K562 (cell line): ENCODE measurements around the gene PGLYRP4. TPM values are rescaled to one million over a fixed set of nuclear protein-coding genes. Genes with fewer than 3 reads are reported as not detected.
A peak's percentile ranks its signal among the peaks of the same experiment; 100 is the strongest.

Experiments
- ATAC-seq: fragments of 200-7000 bp; cut with Tn5 transposase; 3 replicates; pipeline ENCODE4 v1.9.1; 2020; ENCODE audit warnings: moderate library complexity
- BruUV-seq: library from RNA; stranded (reverse); fragments of 400-500 nt; replicated peaks from 2 replicates; lab custom pipeline; 2021; lab: Mats Ljungman, UMichigan
- CTCF ChIA-PET: fragments of 300-600 bp; formaldehyde crosslinking; extraction: SDS; loops from one replicate; lab custom pipeline; 2021; ENCODE audit warnings: low intra/inter-chr PET ratio; lab: Yijun Ruan, JAX
- POLR2A ChIA-PET: fragments of 300-600, 350-650 bp; sonication (Branson Sonifier 250); formaldehyde crosslinking; extraction: SDS; loops from one replicate; lab custom pipeline; 2021; ENCODE audit warnings: antibody characterized with exemption, inconsistent platforms; lab: Yijun Ruan, JAX
- DNase-seq, 4 experiments: peaks; one replicate each; pipeline versions ENCODE4 v3.0.0 to v3.0.0-alpha.2; 2011 to 2018; ENCODE audit warnings: low spot score in 3 of 4, mixed read lengths in 3 of 4; ENCODE audit errors: extremely low read depth in 1 of 4
- FAIRE-seq: peaks from 2 replicates; lab custom pipeline; 2011; peaks lifted over from hg19 to GRCh38; lab: Jason Lieb, UNC
- H2AFZ ChIP-seq: 2 replicates; pipeline ENCODE4 v1.6.0; 2011; ENCODE audit warnings: low read depth, low read length, control low read depth, inconsistent platforms
- H3K27ac ChIP-seq: fragments of 200-600 bp; 3 replicates; pipeline ENCODE4 v1.8.0; 2011; ENCODE audit warnings: low read depth, mild to moderate bottlenecking, control low read depth, inconsistent platforms, low read length, moderate library complexity, mixed read lengths; ENCODE audit errors: extremely low read depth
- H3K27me3 ChIP-seq, 2 experiments: fragments of 300-600 bp in 1 of 2; 2 replicates in 1 of 2; 3 replicates in 1 of 2; pipeline versions ENCODE4 v1.6.0 to v1.8.0; 2011; ENCODE audit warnings: inconsistent platforms in 2 of 2, low read length in 2 of 2, mild to moderate bottlenecking in 1 of 2, mixed read lengths in 1 of 2, moderate library complexity in 1 of 2; ENCODE audit not compliant: control insufficient read depth in 2 of 2, insufficient read depth in 2 of 2
- H3K36me3 ChIP-seq: fragments of 300-600 bp; 3 replicates; pipeline ENCODE4 v1.8.0; 2011; ENCODE audit warnings: mild to moderate bottlenecking, low read length, inconsistent platforms; ENCODE audit not compliant: control insufficient read depth, insufficient read depth
- H3K4me1 ChIP-seq, 2 experiments: fragments of 200-600 bp in 1 of 2; replicated peaks in 1 of 2; 2 replicates in 1 of 2; 3 replicates in 1 of 2; pipeline versions ENCODE4 v1.5.1 to v1.8.0; 2011; ENCODE audit warnings: inconsistent platforms in 2 of 2, low read length in 2 of 2, mild to moderate bottlenecking in 1 of 2, mixed read lengths in 1 of 2, moderate library complexity in 1 of 2; ENCODE audit not compliant: control insufficient read depth in 2 of 2, insufficient read depth in 2 of 2
- H3K4me2 ChIP-seq: 2 replicates; pipeline ENCODE4 v1.6.1; 2011; ENCODE audit warnings: low read length, control low read depth, inconsistent platforms, mixed read lengths; ENCODE audit not compliant: insufficient read depth
- H3K4me3 ChIP-seq: fragments of 200-600 bp; sonication (generic), shearing (Covaris generic); 2 replicates; pipeline ENCODE4 v1.5.1; 2016; ENCODE audit warnings: control low read depth, inconsistent platforms
- H3K79me2 ChIP-seq: fragments of 200-600 bp; 3 replicates; pipeline ENCODE4 v1.8.0; 2011; ENCODE audit warnings: low read length, inconsistent platforms; ENCODE audit not compliant: control insufficient read depth, insufficient read depth
- H3K9ac ChIP-seq, 2 experiments: 2 replicates each; pipeline versions ENCODE4 v1.6.0 to v1.6.1; 2011; ENCODE audit warnings: low read depth in 2 of 2, low read length in 2 of 2, control low read depth in 1 of 2, inconsistent platforms in 1 of 2, mild to moderate bottlenecking in 1 of 2, mixed read lengths in 1 of 2; ENCODE audit not compliant: insufficient read depth in 1 of 2
- H3K9me1 ChIP-seq: one replicate; pipeline ENCODE4 v1.6.0; 2011; ENCODE audit warnings: inconsistent platforms, mild to moderate bottlenecking, low read length, moderate library complexity; ENCODE audit not compliant: control insufficient read depth, insufficient read depth
- H3K9me3 ChIP-seq: replicated peaks from 2 replicates; pipeline ENCODE4 v1.5.1; 2011; ENCODE audit warnings: low read depth, low read length, inconsistent platforms; ENCODE audit not compliant: control insufficient read depth, insufficient read depth
- H4K20me1 ChIP-seq: replicated peaks from 2 replicates; pipeline ENCODE4 v1.6.1; 2011; ENCODE audit warnings: low read length, inconsistent platforms, mixed read lengths; ENCODE audit not compliant: control insufficient read depth, insufficient read depth
- BRCA1 ChIP-seq, 2 experiments: fragments of 450-650 bp in 1 of 2; sonication (generic) in 1 of 2; formaldehyde crosslinking in 1 of 2; IDR thresholded peaks; 2 replicates each; pipeline versions ENCODE4 v1.5.0 to v1.6.1; 2017 to 2020; ENCODE audit warnings: mild to moderate bottlenecking in 1 of 2, missing genetic modification reagents in 1 of 2
- EGR1 ChIP-seq: fragments of 450-650 bp; conservative IDR thresholded peaks from 2 replicates; pipeline ENCODE4 v1.6.1; 2017; ENCODE audit warnings: mild to moderate bottlenecking
- FOXP1 ChIP-seq: sonication (generic); formaldehyde crosslinking; IDR thresholded peaks from 2 replicates; pipeline ENCODE4 v1.8.0; 2022; ENCODE audit warnings: mild to moderate bottlenecking, missing genetic modification reagents
- KLF16 ChIP-seq: IDR thresholded peaks from 2 replicates; pipeline ENCODE4 v1.6.1; 2016; ENCODE audit warnings: antibody characterized with exemption
- RAD21 ChIP-seq, 2 experiments: fragments of 250-450 bp in 1 of 2; fragments of 450-650 bp in 1 of 2; sonication (Bioruptor Pico) in 1 of 2; formaldehyde crosslinking in 1 of 2; IDR thresholded peaks in 1 of 2; conservative IDR thresholded peaks in 1 of 2; 2 replicates each; pipeline versions ENCODE4 v1.4.0 to v1.8.0; 2020 to 2022; ENCODE audit warnings: mild to moderate bottlenecking in 2 of 2, moderate library complexity in 1 of 2
- RB1 ChIP-seq: fragments of 450-650 bp; IDR thresholded peaks from 2 replicates; pipeline ENCODE4 v1.6.1; 2017; ENCODE audit warnings: low read depth, mild to moderate bottlenecking
- SMC3 ChIP-seq: conservative IDR thresholded peaks from 2 replicates; pipeline ENCODE4 v1.6.1; 2011; ENCODE audit warnings: low read depth, low read length, improper control_type of control experiment; ENCODE audit not compliant: insufficient read depth
- TAF7 ChIP-seq: fragments of 450-650 bp; IDR thresholded peaks from 2 replicates; pipeline ENCODE4 v1.6.1; 2016; ENCODE audit warnings: missing genetic modification characterization, missing compliant biosample characterization
- ZNF311 ChIP-seq: fragments of 250-450 bp; sonication (Bioruptor Pico); IDR thresholded peaks from 2 replicates; pipeline ENCODE4 v1.4.0; 2020; ENCODE audit warnings: mild to moderate bottlenecking, moderate library complexity
- WGBS: fragments of 100-300 bp; shearing (Covaris generic); methylation state at CpG from one replicate; pipeline ENCODE4 v1.1.6; 2016; ENCODE audit warnings: low coverage, mixed read lengths; ENCODE audit not compliant: insufficient coverage; ENCODE audit errors: missing lambda C conversion rate; 5-methylcytosine and 5-hydroxymethylcytosine counted together
- in situ Hi-C: fragments of 300-500 bp; cut with MboI; formaldehyde crosslinking; loops from 4 replicates; pipeline ENCODE4 v1.15.0; 2018; ENCODE audit warnings: inconsistent platforms, mixed read lengths
- intact Hi-C: fragments of 100-400 bp; cut with micrococcal nuclease; formaldehyde crosslinking; loops from 2 replicates; pipeline ENCODE4 v1.14.2; 2022
- polyA plus RNA-seq, 8 experiments: library from polyadenylated mRNA; depleted of rRNA in 4 of 8; stranded (reverse) in 5 of 8; unstranded in 3 of 8; fragments of >200 nt; fragmentation: Nextera tagmentation in 2 of 8; fragmentation: Illumina TruSeq in 1 of 8; extraction: Ambion mirVana in 2 of 8; extraction: Trizol in 1 of 8; gene quantifications; 2 replicates each; pipeline versions ENCODE4 v1.2.1 to v1.2.3, GENCODE V29; 2011 to 2014; ENCODE audit warnings: inconsistent platforms in 1 of 8, missing spikeins in 1 of 8
- total RNA-seq, 7 experiments: library from RNA; depleted of rRNA in 6 of 7; stranded (reverse); fragments of >200 nt in 6 of 7; fragmentation: Illumina TruSeq in 2 of 7; extraction: Trizol in 2 of 7; gene quantifications; 2 replicates each; pipeline versions ENCODE4 v1.2.1 to v1.2.3, GENCODE V29; 2011 to 2021; ENCODE audit warnings: low replicate concordance in 1 of 7
- TF ChIP-seq, protein P1 (sequence below), 3 experiments: IDR thresholded peaks in 2 of 3; conservative IDR thresholded peaks in 1 of 3; 2 replicates each; pipeline ENCODE4 v1.5.1; 2011 to 2012; ENCODE audit warnings: low read length in 3 of 3, mild to moderate bottlenecking in 3 of 3, control low read depth in 2 of 3, improper control_type of control experiment in 1 of 3, inconsistent platforms in 1 of 3, low read depth in 1 of 3, mixed read lengths in 1 of 3, moderate library complexity in 1 of 3; ENCODE audit not compliant: insufficient read depth in 2 of 3
- TF ChIP-seq, protein P2 (sequence below): fragments of 450-650 bp; IDR thresholded peaks from 2 replicates; pipeline ENCODE4 v1.6.1; 2018; ENCODE audit not compliant: partially characterized antibody

PGLYRP4 gene
- total and polyA plus RNA-seq, 9 of the 15 experiments (the other 6 are each of a cell fraction or from before 2014, with no cell fraction given), result 0.06 to 0.13 (median 0.11) TPM; not detected in 6

DNA sequence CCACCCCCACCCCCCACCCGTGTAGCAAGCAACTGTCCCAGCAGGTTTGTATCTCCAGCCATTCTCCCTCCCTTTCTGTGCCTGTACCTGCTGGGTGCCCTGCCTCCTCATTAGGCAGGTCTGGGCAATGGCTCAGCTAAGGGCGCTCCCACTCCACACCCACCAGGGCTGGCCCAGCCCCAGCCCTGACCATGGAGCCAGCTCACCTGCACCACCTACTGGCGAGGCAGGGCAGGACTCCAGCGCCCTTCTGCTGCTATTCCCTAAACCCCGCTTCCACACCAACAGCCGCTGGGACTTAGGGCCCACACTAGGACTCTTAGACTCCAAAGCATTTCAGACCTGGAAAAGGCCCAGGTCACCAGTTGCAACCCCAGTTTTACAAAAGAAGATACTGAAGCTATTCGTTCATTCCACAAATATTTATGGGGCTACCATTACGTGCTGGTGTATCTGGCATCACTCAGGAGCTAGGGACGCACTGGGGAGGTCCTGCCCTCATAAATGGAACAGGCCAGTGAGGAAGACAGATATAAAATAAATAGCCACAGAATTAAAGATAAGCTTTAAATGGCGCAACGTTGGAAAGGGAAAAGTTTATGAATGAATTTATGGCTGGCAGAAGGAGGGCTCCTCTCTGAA, 59.9 kb downstream of the PGLYRP4 start:
- no peaks in the 10 kb centered on the region for H3K36me3 ChIP-seq
- H3K4me2 ChIP-seq, result no peak overlapping the region
- peaks cover 0 to 12% of the 10 kb centered on the region in 2 experiments; a peak in 2 of 5 replicates for H3K4me1 ChIP-seq
- no peaks in the 10 kb centered on the region for H3K79me2 ChIP-seq
- H3K27me3 ChIP-seq, result peaks cover 3 to 27% of the 10 kb centered on the region in 2 experiments; a peak in 4 of 5 replicates
- BruUV-seq, result no TSS peak
- ChIA-PET POLR2A (interaction anchor here (0.5 to 0.9 kb wide), 6 partner anchors 9 to 903 kb away, joined by 3 to 4 read pairs (median 3); partner anchors contain the start of gene TPM3), CTCF (interaction anchor here (0.5 kb wide), 1 partner anchor 27 kb away, joined by 6 read pairs; no protein-coding TSS in a partner anchor)
- H3K9me1 ChIP-seq, result no peaks in the 10 kb centered on the region
- H3K9me3 ChIP-seq, result no peaks in the 10 kb centered on the region
- DNase-seq (peak; percentile 65 to 85 (median 81)), FAIRE-seq (peak; percentile 85), ATAC-seq (peak; percentile 100)
- H3K27ac ChIP-seq, result no peak overlapping the region
- no peak overlapping the region for H3K4me3 ChIP-seq
- intact Hi-C loops, result no loop called here
- no peak overlapping the region for H2AFZ ChIP-seq
- in situ Hi-C loops, result no loop called here
- H3K9ac ChIP-seq, result no peak overlapping the region
- WGBS, result 6% methylated on average over 11 of the region's 11 CpGs
- H4K20me1 ChIP-seq, result no peaks in the 10 kb centered on the region
- TF ChIP-seq TAF7, result no peak
- no peak for TF ChIP-seq BRCA1 (IDR thresholded peaks at IDR 0.05)
- no peak for TF ChIP-seq BRCA1 (CRISPR knock-in tag; IDR thresholded peaks at IDR 0.05)
- TF ChIP-seq, protein P1, sequence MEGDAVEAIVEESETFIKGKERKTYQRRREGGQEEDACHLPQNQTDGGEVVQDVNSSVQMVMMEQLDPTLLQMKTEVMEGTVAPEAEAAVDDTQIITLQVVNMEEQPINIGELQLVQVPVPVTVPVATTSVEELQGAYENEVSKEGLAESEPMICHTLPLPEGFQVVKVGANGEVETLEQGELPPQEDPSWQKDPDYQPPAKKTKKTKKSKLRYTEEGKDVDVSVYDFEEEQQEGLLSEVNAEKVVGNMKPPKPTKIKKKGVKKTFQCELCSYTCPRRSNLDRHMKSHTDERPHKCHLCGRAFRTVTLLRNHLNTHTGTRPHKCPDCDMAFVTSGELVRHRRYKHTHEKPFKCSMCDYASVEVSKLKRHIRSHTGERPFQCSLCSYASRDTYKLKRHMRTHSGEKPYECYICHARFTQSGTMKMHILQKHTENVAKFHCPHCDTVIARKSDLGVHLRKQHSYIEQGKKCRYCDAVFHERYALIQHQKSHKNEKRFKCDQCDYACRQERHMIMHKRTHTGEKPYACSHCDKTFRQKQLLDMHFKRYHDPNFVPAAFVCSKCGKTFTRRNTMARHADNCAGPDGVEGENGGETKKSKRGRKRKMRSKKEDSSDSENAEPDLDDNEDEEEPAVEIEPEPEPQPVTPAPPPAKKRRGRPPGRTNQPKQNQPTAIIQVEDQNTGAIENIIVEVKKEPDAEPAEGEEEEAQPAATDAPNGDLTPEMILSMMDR (IDR thresholded peaks at IDR 0.05 in 2 of 3, conservative IDR thresholded peaks at IDR 0.05 in 1 of 3; ENCODE audit: insufficient read depth in 2 of 3, low read depth in 1 of 3, low read length in 3 of 3), result peak; percentile 74 to 91 (median 81)
- peak; percentile 35; the same call in 1 of the 2 replicates for TF ChIP-seq RB1
- no peak for TF ChIP-seq ZNF311 (CRISPR knock-in tag)
- TF ChIP-seq, protein P2, sequence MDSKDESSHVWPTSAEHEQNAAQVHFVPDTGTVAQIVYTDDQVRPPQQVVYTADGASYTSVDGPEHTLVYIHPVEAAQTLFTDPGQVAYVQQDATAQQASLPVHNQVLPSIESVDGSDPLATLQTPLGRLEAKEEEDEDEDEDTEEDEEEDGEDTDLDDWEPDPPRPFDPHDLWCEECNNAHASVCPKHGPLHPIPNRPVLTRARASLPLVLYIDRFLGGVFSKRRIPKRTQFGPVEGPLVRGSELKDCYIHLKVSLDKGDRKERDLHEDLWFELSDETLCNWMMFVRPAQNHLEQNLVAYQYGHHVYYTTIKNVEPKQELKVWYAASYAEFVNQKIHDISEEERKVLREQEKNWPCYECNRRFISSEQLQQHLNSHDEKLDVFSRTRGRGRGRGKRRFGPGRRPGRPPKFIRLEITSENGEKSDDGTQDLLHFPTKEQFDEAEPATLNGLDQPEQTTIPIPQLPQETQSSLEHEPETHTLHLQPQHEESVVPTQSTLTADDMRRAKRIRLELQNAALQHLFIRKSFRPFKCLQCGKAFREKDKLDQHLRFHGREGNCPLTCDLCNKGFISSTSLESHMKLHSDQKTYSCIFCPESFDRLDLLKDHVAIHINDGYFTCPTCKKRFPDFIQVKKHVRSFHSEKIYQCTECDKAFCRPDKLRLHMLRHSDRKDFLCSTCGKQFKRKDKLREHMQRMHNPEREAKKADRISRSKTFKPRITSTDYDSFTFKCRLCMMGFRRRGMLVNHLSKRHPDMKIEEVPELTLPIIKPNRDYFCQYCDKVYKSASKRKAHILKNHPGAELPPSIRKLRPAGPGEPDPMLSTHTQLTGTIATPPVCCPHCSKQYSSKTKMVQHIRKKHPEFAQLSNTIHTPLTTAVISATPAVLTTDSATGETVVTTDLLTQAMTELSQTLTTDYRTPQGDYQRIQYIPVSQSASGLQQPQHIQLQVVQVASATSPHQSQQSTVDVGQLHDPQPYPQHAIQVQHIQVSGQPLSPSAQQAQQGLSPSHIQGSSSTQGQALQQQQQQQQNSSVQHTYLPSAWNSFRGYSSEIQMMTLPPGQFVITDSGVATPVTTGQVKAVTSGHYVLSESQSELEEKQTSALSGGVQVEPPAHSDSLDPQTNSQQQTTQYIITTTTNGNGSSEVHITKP, result no peak
- TF ChIP-seq KLF16, result 0 out of 2 replicates have a peak, but pooled peaks have one; percentile 44
- TF ChIP-seq SMC3, result 0 out of 2 replicates have a peak, but pooled peaks have one; percentile 22
- TF ChIP-seq FOXP1 (CRISPR knock-in tag), result no peak
- peak in 1 of 2 experiments; percentile 51; a peak in 2 of 4 replicates for TF ChIP-seq RAD21 (CRISPR knock-in tag; conservative IDR thresholded peaks at IDR 0.05 in 1 of 2, IDR thresholded peaks at IDR 0.05 in 1 of 2)
- 0 out of 2 replicates have a peak, but pooled peaks have one; percentile 14 for TF ChIP-seq EGR1
